HFFc6 (cell line): ENCODE data around the gene ZDHHC24. TPM values are rescaled to one million over a fixed set of nuclear protein-coding genes. Genes with fewer than 3 reads are reported as not detected.

Experiments
- DNase-seq: peaks from one replicate; pipeline ENCODE4 v3.0.0-alpha.2; 2018
- H3K27ac Mint-ChIP-seq: 2 replicates; pipeline ENCODE4 v1.8.0; 2020; ENCODE audit warnings: mild to moderate bottlenecking, mixed read lengths
- H3K27me3 Mint-ChIP-seq: 2 replicates; pipeline ENCODE4 v1.8.0; 2021; ENCODE audit warnings: mild to moderate bottlenecking, moderate library complexity, mixed read lengths; ENCODE audit not compliant: insufficient read depth
- H3K36me3 Mint-ChIP-seq: 2 replicates; pipeline ENCODE4 v1.8.0; 2021; ENCODE audit warnings: low read depth, mixed read lengths
- H3K4me1 Mint-ChIP-seq: 2 replicates; pipeline ENCODE4 v1.8.0; 2020; ENCODE audit warnings: low read depth, mixed read lengths
- H3K4me3 Mint-ChIP-seq: 2 replicates; pipeline ENCODE4 v1.8.0; 2020; ENCODE audit warnings: mild to moderate bottlenecking, moderate library complexity, mixed read lengths
- H3K9me3 Mint-ChIP-seq: 2 replicates; pipeline ENCODE4 v1.8.0; 2020; ENCODE audit warnings: mild to moderate bottlenecking, mixed read lengths
- CTCF ChIP-seq: fragments of 200-600 bp; sonication (generic); IDR thresholded peaks from 2 replicates; pipeline ENCODE4 v1.5.0; 2021; ENCODE audit warnings: antibody characterized with exemption, mild to moderate bottlenecking
- total RNA-seq, 6 experiments: library from RNA; stranded (reverse); fragmentation: NEBNext Ultra II Directional; extraction: Animal tissue kit (Norgen Biotek cat#: 25700); gene quantifications; 2 replicates in 1 of 6; 3 replicates in 5 of 6; pipeline ENCODE4 v1.2.3, GENCODE V29; 2021

The ZDHHC24 gene
- total RNA-seq, 6 experiments from 2014 or later, result 15.4 to 23.3 (median 18.6) TPM

GRCh38 chr11:66473608-66474515, 72.0 kb downstream of the ZDHHC24 start:
- Mint-ChIP-seq H3K27ac (no peak overlapping the region), H3K27me3 (no peaks in the 10 kb centered on the region), H3K36me3 (no peaks in the 10 kb centered on the region; the same call in 1 of the 2 replicates), H3K4me3 (no peak overlapping the region), H3K4me1 (peaks cover 10% of the 10 kb centered on the region), H3K9me3 (no peaks in the 10 kb centered on the region)
- no peak for DNase-seq
- TF ChIP-seq CTCF, result no peak

GRCh38 chr11:66473167-66473566, 72.7 kb downstream of the ZDHHC24 start:
- Mint-ChIP-seq H3K27ac (no peak overlapping the region), H3K27me3 (no peaks in the 10 kb centered on the region), H3K4me1 (peaks cover 3% of the 10 kb centered on the region; the same call in 1 of the 2 replicates), H3K9me3 (no peaks in the 10 kb centered on the region), H3K36me3 (no peaks in the 10 kb centered on the region; the same call in 1 of the 2 replicates), H3K4me3 (no peak overlapping the region)
- no peak for DNase-seq
- no peak for TF ChIP-seq CTCF

DNA sequence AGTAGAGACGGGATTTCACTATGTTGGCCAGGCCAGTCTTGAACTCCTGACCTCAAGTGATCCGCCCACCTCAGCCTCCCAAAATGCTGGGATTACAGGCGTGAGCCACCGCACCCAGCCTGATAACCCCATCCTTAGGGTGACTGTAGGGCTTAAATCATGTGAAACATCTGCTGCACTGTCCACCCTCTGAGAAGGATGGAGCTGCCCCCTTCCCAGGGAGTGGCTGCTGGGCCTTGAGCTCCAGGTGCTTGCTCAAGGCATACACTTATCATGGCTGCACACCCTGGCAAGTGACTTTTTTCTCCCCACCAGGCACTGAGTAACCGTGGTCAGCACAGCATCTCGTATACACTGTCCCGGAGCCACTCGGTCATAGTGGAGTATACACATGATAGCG, 73.8 kb downstream of the ZDHHC24 start:
- Mint-ChIP-seq H3K4me1 (peaks cover 5% of the 10 kb centered on the region; the same call in 1 of the 2 replicates), H3K9me3 (no peaks in the 10 kb centered on the region), H3K4me3 (no peak overlapping the region), H3K36me3 (no peaks in the 10 kb centered on the region; the same call in 1 of the 2 replicates), H3K27me3 (no peaks in the 10 kb centered on the region), H3K27ac (no peak overlapping the region)
- no peak for TF ChIP-seq CTCF
- no peak for DNase-seq

- H3K4me1 Mint-ChIP-seq, result peaks cover 5% of the 10 kb centered on the region; the same call in 1 of the 2 replicates
- no peak overlapping the region for H3K4me3 Mint-ChIP-seq
- H3K9me3 Mint-ChIP-seq, result no peaks in the 10 kb centered on the region
- no peak for DNase-seq
- H3K36me3 Mint-ChIP-seq, result no peaks in the 10 kb centered on the region; the same call in 1 of the 2 replicates
- no peak overlapping the region for H3K27ac Mint-ChIP-seq
- no peak for TF ChIP-seq CTCF
- H3K27me3 Mint-ChIP-seq, result no peaks in the 10 kb centered on the region
Observed at GRCh38 chr11:66471142-66471541, 74.7 kb downstream of the ZDHHC24 start.

Other genes starting within 250 kb of the ZDHHC24 start
- 100 to 1,000 TPM; 437 to 739 (median 687) TPM for gene CD248, start 229.0 kb downstream of the ZDHHC24 start, total RNA-seq
- gene RIN1, start 209.6 kb downstream of the ZDHHC24 start, total RNA-seq, result 10 to 100 TPM; 32.9 to 55.0 (median 49.8) TPM
- 10 to 100 TPM; 41.2 to 66.6 (median 61.2) TPM for gene BRMS1, start 200.9 kb downstream of the ZDHHC24 start, total RNA-seq
- 10 to 100 TPM; 21.5 to 26.4 (median 24.3) TPM for gene B4GAT1, start 198.4 kb downstream of the ZDHHC24 start, total RNA-seq
- not detected for gene SLC29A2, start 174.3 kb downstream of the ZDHHC24 start, total RNA-seq
- gene NPAS4, start 125.0 kb downstream of the ZDHHC24 start, total RNA-seq, result under 1 TPM in 3 of 6 experiments, not detected in 3; 0.14 to 0.36 (median 0.35) TPM
- gene MRPL11, start 107.2 kb downstream of the ZDHHC24 start, total RNA-seq, result 10 to 100 TPM; 55.6 to 74.1 (median 67.6) TPM
- gene PELI3, start 79.1 kb downstream of the ZDHHC24 start, total RNA-seq, result 1 to 10 TPM; 6.7 to 8.0 (median 7.2) TPM
- 10 to 100 TPM; 54.8 to 71.6 (median 58.2) TPM for gene DPP3, start 65.6 kb downstream of the ZDHHC24 start, total RNA-seq
- 10 to 100 TPM; 14.9 to 21.4 (median 17.3) TPM for gene BBS1, start 35.4 kb downstream of the ZDHHC24 start, total RNA-seq
- gene ACTN3, start 855 bp upstream of the ZDHHC24 start, total RNA-seq, result under 1 TPM in 4 of 6 experiments, not detected in 2; 0.07 to 0.24 (median 0.10) TPM
- 10 to 100 TPM in 2 of 6 experiments, 1 to 10 TPM in 4; 5.2 to 20.0 (median 6.6) TPM for gene CTSF, start 22.6 kb upstream of the ZDHHC24 start, total RNA-seq
- gene CCDC87, start 47.0 kb upstream of the ZDHHC24 start, total RNA-seq, result under 1 TPM; 0.19 to 0.66 (median 0.37) TPM
- gene CCS, start 47.1 kb upstream of the ZDHHC24 start, total RNA-seq, result 10 to 100 TPM; 25.8 to 27.4 (median 26.5) TPM
- gene RBM14, start 70.6 kb upstream of the ZDHHC24 start, total RNA-seq, result 10 to 100 TPM; 54.1 to 71.5 (median 64.9) TPM
- 100 to 1,000 TPM; 130 to 147 (median 134) TPM for gene RBM4, start 92.7 kb upstream of the ZDHHC24 start, total RNA-seq
- 10 to 100 TPM; 17.0 to 21.1 (median 18.2) TPM for gene RBM4B, start 131.8 kb upstream of the ZDHHC24 start, total RNA-seq
- gene SPTBN2, start 183.2 kb upstream of the ZDHHC24 start, total RNA-seq, result under 1 TPM in 5 of 6 experiments, not detected in 1; 0.13 to 0.94 (median 0.33) TPM